GM12801 (cell line): Measurements from ENCODE around the gene ANKRD34A.

Source experiments
- CTCF ChIP-seq: IDR thresholded peaks from one replicate; pipeline ENCODE4 v1.5.1; 2011; ENCODE audit warnings: control low read depth; ENCODE audit not compliant: insufficient read length; ENCODE audit errors: extremely low read depth

The ANKRD34A gene

GRCh38 chr1:145977016-145977415, 12.6 kb upstream of the ANKRD34A start:
- TF ChIP-seq CTCF, result no peak

- TF ChIP-seq CTCF, result no peak
These were observed 10.8 kb upstream of the ANKRD34A start for GRCh38 chr1:145975216-145975615.

- TF ChIP-seq CTCF, result no peak
These were observed 10.3 kb upstream of the ANKRD34A start for GRCh38 chr1:145974721-145975120.

- no peak for TF ChIP-seq CTCF
These were observed 8.2 kb upstream of the ANKRD34A start for GRCh38 chr1:145972580-145972979.

GRCh38 chr1:145967288-145967687, 2.9 kb upstream of the ANKRD34A start:
- no peak for TF ChIP-seq CTCF

GRCh38 chr1:145965119-145965744, 857 bp upstream of the ANKRD34A start:
- TF ChIP-seq CTCF, result no peak

GRCh38 chr1:145963265-145964019, 933 bp downstream of the ANKRD34A start:
- no peak for TF ChIP-seq CTCF
